Transverse colon (tissue), 3 donors: ENCODE measurements around the gene PRKCA.

Experiments
- POLR2A ChIP-seq: fragments of 450-650 bp; IDR thresholded peaks from one replicate; pipeline ENCODE4 v1.6.1; 2016; ENCODE audit warnings: antibody characterized with exemption, mild to moderate bottlenecking, moderate library complexity
- TF ChIP-seq, protein P1 (sequence below), 5 experiments: fragments of 200-600 bp in 3 of 5; fragments of 450-650 bp in 2 of 5; sonication (generic) in 3 of 5; IDR thresholded peaks; 1 replicate in 2 of 5; 2 replicates in 3 of 5; pipeline ENCODE4 v1.5.1; 2016 to 2017; ENCODE audit warnings: antibody characterized with exemption in 5 of 5, inconsistent platforms in 3 of 5, mild to moderate bottlenecking in 2 of 5, moderate library complexity in 1 of 5

DNA sequence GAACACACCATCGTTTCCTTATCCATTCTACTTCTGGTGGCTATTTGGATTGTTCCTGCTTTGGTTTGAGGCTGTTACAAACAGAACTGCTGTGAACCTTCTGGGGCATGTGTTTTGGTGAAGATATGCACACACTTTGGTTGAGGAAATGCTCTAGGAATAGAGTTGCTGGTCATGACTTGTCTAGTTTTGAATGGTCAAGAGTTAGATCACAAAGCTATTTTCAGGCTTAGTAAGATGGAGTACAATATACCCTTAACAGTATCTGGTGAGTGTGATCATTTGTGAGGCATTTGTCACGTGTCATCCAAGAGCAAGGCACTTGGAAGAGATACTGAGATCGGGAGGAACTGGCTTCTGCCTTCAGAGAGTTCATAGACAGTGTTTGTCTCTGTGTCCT lies 485.5 kb downstream of the PRKCA start:
- TF ChIP-seq, protein P1, sequence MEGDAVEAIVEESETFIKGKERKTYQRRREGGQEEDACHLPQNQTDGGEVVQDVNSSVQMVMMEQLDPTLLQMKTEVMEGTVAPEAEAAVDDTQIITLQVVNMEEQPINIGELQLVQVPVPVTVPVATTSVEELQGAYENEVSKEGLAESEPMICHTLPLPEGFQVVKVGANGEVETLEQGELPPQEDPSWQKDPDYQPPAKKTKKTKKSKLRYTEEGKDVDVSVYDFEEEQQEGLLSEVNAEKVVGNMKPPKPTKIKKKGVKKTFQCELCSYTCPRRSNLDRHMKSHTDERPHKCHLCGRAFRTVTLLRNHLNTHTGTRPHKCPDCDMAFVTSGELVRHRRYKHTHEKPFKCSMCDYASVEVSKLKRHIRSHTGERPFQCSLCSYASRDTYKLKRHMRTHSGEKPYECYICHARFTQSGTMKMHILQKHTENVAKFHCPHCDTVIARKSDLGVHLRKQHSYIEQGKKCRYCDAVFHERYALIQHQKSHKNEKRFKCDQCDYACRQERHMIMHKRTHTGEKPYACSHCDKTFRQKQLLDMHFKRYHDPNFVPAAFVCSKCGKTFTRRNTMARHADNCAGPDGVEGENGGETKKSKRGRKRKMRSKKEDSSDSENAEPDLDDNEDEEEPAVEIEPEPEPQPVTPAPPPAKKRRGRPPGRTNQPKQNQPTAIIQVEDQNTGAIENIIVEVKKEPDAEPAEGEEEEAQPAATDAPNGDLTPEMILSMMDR (IDR thresholded peaks at IDR 0.05), result no peak
- TF ChIP-seq POLR2A, result no peak
